HepG2 (cell line): Measurements from ENCODE around the gene RNF114. TPM values are rescaled to one million over a fixed set of nuclear protein-coding genes. Genes with fewer than 3 reads are reported as not detected.

Experiments used
- BHLHE40 ChIP-seq: IDR thresholded peaks from 2 replicates; pipeline ENCODE4 v1.6.1; 2011; ENCODE audit warnings: low read length, improper control_type of control experiment
- CCDC6 ChIP-seq: sonication (generic); formaldehyde crosslinking; IDR thresholded peaks from 2 replicates; pipeline ENCODE4 v1.8.1; 2022; ENCODE audit warnings: mild to moderate bottlenecking, missing genetic modification reagents, moderate library complexity
- CTCF ChIP-seq: sonication (generic); formaldehyde crosslinking; IDR thresholded peaks from 2 replicates; pipeline ENCODE4 v1.5.0; 2020; ENCODE audit warnings: mild to moderate bottlenecking, missing genetic modification reagents, moderate library complexity
- ELF1 ChIP-seq: sonication (generic); formaldehyde crosslinking; IDR thresholded peaks from 2 replicates; pipeline ENCODE4 v1.4.0; 2020; ENCODE audit warnings: missing genetic modification reagents
- HNF4G ChIP-seq, 2 experiments: sonication (generic) in 1 of 2; formaldehyde crosslinking in 1 of 2; IDR thresholded peaks; 2 replicates each; pipeline versions ENCODE4 v1.4.0 to v1.6.1; 2011 to 2020; ENCODE audit warnings: borderline replicate concordance in 2 of 2, low read depth in 2 of 2, mild to moderate bottlenecking in 2 of 2, low read length in 1 of 2, missing genetic modification reagents in 1 of 2, moderate library complexity in 1 of 2
- ISL2 ChIP-seq: sonication (generic); formaldehyde crosslinking; IDR thresholded peaks from 2 replicates; pipeline ENCODE4 v1.5.0; 2020; ENCODE audit warnings: missing genetic modification reagents
- JUND ChIP-seq: sonication (generic); formaldehyde crosslinking; IDR thresholded peaks from 2 replicates; pipeline ENCODE4 v1.8.0; 2022; ENCODE audit warnings: mild to moderate bottlenecking, missing genetic modification reagents
- LRRFIP1 ChIP-seq: sonication (generic); formaldehyde crosslinking; conservative IDR thresholded peaks from 2 replicates; pipeline ENCODE4 v1.4.0; 2020; ENCODE audit warnings: missing genetic modification reagents
- MATR3 ChIP-seq: sonication (generic); formaldehyde crosslinking; IDR thresholded peaks from 2 replicates; pipeline ENCODE4 v1.4.0; 2020; ENCODE audit warnings: missing genetic modification reagents
- MAZ ChIP-seq, 2 experiments: sonication (generic) in 1 of 2; formaldehyde crosslinking in 1 of 2; IDR thresholded peaks; 2 replicates each; pipeline versions ENCODE4 v1.5.0 to v1.6.1; 2012 to 2020; ENCODE audit warnings: low read depth in 2 of 2, mild to moderate bottlenecking in 2 of 2, borderline replicate concordance in 1 of 2, improper control_type of control experiment in 1 of 2, low read length in 1 of 2, missing genetic modification reagents in 1 of 2, moderate library complexity in 1 of 2
- MLXIP ChIP-seq: sonication (generic); formaldehyde crosslinking; IDR thresholded peaks from 2 replicates; pipeline ENCODE4 v1.9.0; 2021; ENCODE audit warnings: missing genetic modification reagents, borderline replicate concordance
- NR2C2 ChIP-seq: sonication (generic); formaldehyde crosslinking; IDR thresholded peaks from 2 replicates; pipeline ENCODE4 v1.4.0; 2020; ENCODE audit warnings: missing genetic modification reagents, mild to moderate bottlenecking, moderate library complexity, borderline replicate concordance
- PPARG ChIP-seq: conservative IDR thresholded peaks from 2 replicates; pipeline ENCODE4 v1.6.1; 2016; ENCODE audit warnings: missing biosample characterization, missing genetic modification reagents
- PRDM4 ChIP-seq: sonication (generic); formaldehyde crosslinking; IDR thresholded peaks from 2 replicates; pipeline ENCODE4 v1.9.0; 2021; ENCODE audit warnings: missing genetic modification reagents, borderline replicate concordance
- RBAK ChIP-seq: sonication (generic); formaldehyde crosslinking; IDR thresholded peaks from 2 replicates; pipeline ENCODE4 v1.5.1; 2020; ENCODE audit warnings: mild to moderate bottlenecking, missing genetic modification reagents
- TEAD2 ChIP-seq: sonication (generic); formaldehyde crosslinking; IDR thresholded peaks from 2 replicates; pipeline ENCODE4 v1.9.0; 2021; ENCODE audit warnings: missing genetic modification reagents
- ZNF329 ChIP-seq: sonication (generic); formaldehyde crosslinking; IDR thresholded peaks from 2 replicates; pipeline ENCODE4 v1.9.0; 2021; ENCODE audit warnings: low read depth, mild to moderate bottlenecking, missing genetic modification reagents
- ZNF614 ChIP-seq: IDR thresholded peaks from 2 replicates; pipeline ENCODE4 v1.6.1; 2018; ENCODE audit warnings: missing biosample characterization, missing genetic modification reagents, inconsistent platforms, borderline replicate concordance
- ZNF777 ChIP-seq: sonication (generic); formaldehyde crosslinking; IDR thresholded peaks from 2 replicates; pipeline ENCODE4 v1.4.0; 2020; ENCODE audit warnings: missing genetic modification reagents
- polyA plus RNA-seq, 8 experiments: library from polyadenylated mRNA; depleted of rRNA in 3 of 8; stranded (reverse) in 7 of 8; unstranded in 1 of 8; fragments of >200 nt; fragmentation: Illumina TruSeq in 4 of 8; extraction: Trizol in 4 of 8; gene quantifications; 2 replicates each; pipeline versions ENCODE4 v1.2.1 to v1.2.3, GENCODE V29; 2011 to 2016; ENCODE audit warnings: low read depth in 4 of 8, missing spikeins in 1 of 8, mixed read lengths in 1 of 8; ENCODE audit not compliant: insufficient read depth in 1 of 8
- total RNA-seq, 5 experiments: library from RNA; depleted of rRNA; stranded (reverse); fragments of >200 nt; fragmentation: Illumina TruSeq; extraction: Trizol; gene quantifications; 2 replicates each; pipeline ENCODE4 v1.2.3, GENCODE V29; 2016; ENCODE audit warnings: low read depth in 1 of 5

RNF114 gene
- total and polyA plus RNA-seq, 2 of the 13 experiments (the other 11 are each of a cell fraction or from before 2014, with no cell fraction given), result 119 to 126 TPM

GRCh38 chr20:49928411-49929141, 7.6 kb upstream of the RNF114 start (continued):
- TF ChIP-seq JUND (CRISPR knock-in tag), result no peak
- TF ChIP-seq ZNF614 (CRISPR knock-in tag), result peak; percentile 64
- peak; percentile 28; the same call in 1 of the 2 replicates for TF ChIP-seq NR2C2 (CRISPR knock-in tag)
- TF ChIP-seq RBAK (CRISPR knock-in tag), result no peak
- no peak for TF ChIP-seq ZNF329 (CRISPR knock-in tag)
- TF ChIP-seq MATR3 (CRISPR knock-in tag), result no peak
- TF ChIP-seq ZNF777 (CRISPR knock-in tag), result no peak
- peak; percentile 92 for TF ChIP-seq CTCF (CRISPR knock-in tag)
- TF ChIP-seq CCDC6 (CRISPR knock-in tag), result no peak
- TF ChIP-seq TEAD2 (CRISPR knock-in tag), result no peak
- peak; percentile 26; the same call in 1 of the 2 replicates for TF ChIP-seq ELF1 (CRISPR knock-in tag)
- TF ChIP-seq LRRFIP1, result no peak
- no peak for TF ChIP-seq MLXIP (CRISPR knock-in tag)
- TF ChIP-seq HNF4G (IDR thresholded peaks at IDR 0.05; ENCODE audit: borderline replicate concordance, low read depth, low read length), result no peak
- no peak for TF ChIP-seq HNF4G (CRISPR knock-in tag; IDR thresholded peaks at IDR 0.05; ENCODE audit: borderline replicate concordance, low read depth)
- no peak for TF ChIP-seq MAZ (IDR thresholded peaks at IDR 0.05; ENCODE audit: borderline replicate concordance, low read depth, low read length)
- no peak for TF ChIP-seq MAZ (CRISPR knock-in tag; IDR thresholded peaks at IDR 0.05; ENCODE audit: low read depth)
- no peak for TF ChIP-seq PRDM4 (CRISPR knock-in tag)
- TF ChIP-seq BHLHE40, result peak; percentile 37; the same call in 1 of the 2 replicates
- 0 out of 2 replicates have a peak, but pooled peaks have one; percentile 39 for TF ChIP-seq PPARG (CRISPR knock-in tag)
- TF ChIP-seq ISL2 (CRISPR knock-in tag), result no peak; the same call in 1 of the 2 replicates
